K562 (cell line): ENCODE measurements around the gene STEAP3. TPM values are rescaled to one million over a fixed set of nuclear protein-coding genes. Genes with fewer than 3 reads are reported as not detected.

Source experiments
- ATAC-seq: fragments of 200-7000 bp; cut with Tn5 transposase; 3 replicates; pipeline ENCODE4 v1.9.1; 2020; ENCODE audit warnings: moderate library complexity
- BruUV-seq: library from RNA; stranded (reverse); fragments of 400-500 nt; replicated peaks from 2 replicates; lab custom pipeline; 2021; lab: Mats Ljungman, UMichigan
- CTCF ChIA-PET: fragments of 300-600 bp; formaldehyde crosslinking; extraction: SDS; loops from one replicate; lab custom pipeline; 2021; ENCODE audit warnings: low intra/inter-chr PET ratio; lab: Yijun Ruan, JAX
- POLR2A ChIA-PET: fragments of 300-600, 350-650 bp; sonication (Branson Sonifier 250); formaldehyde crosslinking; extraction: SDS; loops from one replicate; lab custom pipeline; 2021; ENCODE audit warnings: antibody characterized with exemption, inconsistent platforms; lab: Yijun Ruan, JAX
- DNase-seq, 4 experiments: peaks; one replicate each; pipeline versions ENCODE4 v3.0.0 to v3.0.0-alpha.2; 2011 to 2018; ENCODE audit warnings: low spot score in 3 of 4, mixed read lengths in 3 of 4; ENCODE audit errors: extremely low read depth in 1 of 4
- FAIRE-seq: peaks from 2 replicates; lab custom pipeline; 2011; peaks lifted over from hg19 to GRCh38; lab: Jason Lieb, UNC
- H2AFZ ChIP-seq: 2 replicates; pipeline ENCODE4 v1.6.0; 2011; ENCODE audit warnings: low read depth, low read length, control low read depth, inconsistent platforms
- H3K27ac ChIP-seq: fragments of 200-600 bp; 3 replicates; pipeline ENCODE4 v1.8.0; 2011; ENCODE audit warnings: low read depth, mild to moderate bottlenecking, control low read depth, inconsistent platforms, low read length, moderate library complexity, mixed read lengths; ENCODE audit errors: extremely low read depth
- H3K27me3 ChIP-seq, 2 experiments: fragments of 300-600 bp in 1 of 2; 2 replicates in 1 of 2; 3 replicates in 1 of 2; pipeline versions ENCODE4 v1.6.0 to v1.8.0; 2011; ENCODE audit warnings: inconsistent platforms in 2 of 2, low read length in 2 of 2, mild to moderate bottlenecking in 1 of 2, mixed read lengths in 1 of 2, moderate library complexity in 1 of 2; ENCODE audit not compliant: control insufficient read depth in 2 of 2, insufficient read depth in 2 of 2
- H3K36me3 ChIP-seq: fragments of 300-600 bp; 3 replicates; pipeline ENCODE4 v1.8.0; 2011; ENCODE audit warnings: mild to moderate bottlenecking, low read length, inconsistent platforms; ENCODE audit not compliant: control insufficient read depth, insufficient read depth
- H3K4me1 ChIP-seq, 2 experiments: fragments of 200-600 bp in 1 of 2; replicated peaks in 1 of 2; 2 replicates in 1 of 2; 3 replicates in 1 of 2; pipeline versions ENCODE4 v1.5.1 to v1.8.0; 2011; ENCODE audit warnings: inconsistent platforms in 2 of 2, low read length in 2 of 2, mild to moderate bottlenecking in 1 of 2, mixed read lengths in 1 of 2, moderate library complexity in 1 of 2; ENCODE audit not compliant: control insufficient read depth in 2 of 2, insufficient read depth in 2 of 2
- H3K4me2 ChIP-seq: 2 replicates; pipeline ENCODE4 v1.6.1; 2011; ENCODE audit warnings: low read length, control low read depth, inconsistent platforms, mixed read lengths; ENCODE audit not compliant: insufficient read depth
- H3K4me3 ChIP-seq: fragments of 200-600 bp; sonication (generic), shearing (Covaris generic); 2 replicates; pipeline ENCODE4 v1.5.1; 2016; ENCODE audit warnings: control low read depth, inconsistent platforms
- H3K79me2 ChIP-seq: fragments of 200-600 bp; 3 replicates; pipeline ENCODE4 v1.8.0; 2011; ENCODE audit warnings: low read length, inconsistent platforms; ENCODE audit not compliant: control insufficient read depth, insufficient read depth
- H3K9ac ChIP-seq, 2 experiments: 2 replicates each; pipeline versions ENCODE4 v1.6.0 to v1.6.1; 2011; ENCODE audit warnings: low read depth in 2 of 2, low read length in 2 of 2, control low read depth in 1 of 2, inconsistent platforms in 1 of 2, mild to moderate bottlenecking in 1 of 2, mixed read lengths in 1 of 2; ENCODE audit not compliant: insufficient read depth in 1 of 2
- H3K9me1 ChIP-seq: one replicate; pipeline ENCODE4 v1.6.0; 2011; ENCODE audit warnings: inconsistent platforms, mild to moderate bottlenecking, low read length, moderate library complexity; ENCODE audit not compliant: control insufficient read depth, insufficient read depth
- H3K9me3 ChIP-seq: replicated peaks from 2 replicates; pipeline ENCODE4 v1.5.1; 2011; ENCODE audit warnings: low read depth, low read length, inconsistent platforms; ENCODE audit not compliant: control insufficient read depth, insufficient read depth
- H4K20me1 ChIP-seq: replicated peaks from 2 replicates; pipeline ENCODE4 v1.6.1; 2011; ENCODE audit warnings: low read length, inconsistent platforms, mixed read lengths; ENCODE audit not compliant: control insufficient read depth, insufficient read depth
- HEY1 ChIP-seq: fragments of 250-450 bp; sonication (Bioruptor Pico); IDR thresholded peaks from 2 replicates; pipeline ENCODE4 v1.5.0; 2020; ENCODE audit warnings: mild to moderate bottlenecking, moderate library complexity, borderline replicate concordance
- ILF3 ChIP-seq: fragments of 450-650 bp; IDR thresholded peaks from 2 replicates; pipeline ENCODE4 v1.6.1; 2018; ENCODE audit warnings: antibody characterized with exemption, mild to moderate bottlenecking, moderate library complexity, borderline replicate concordance
- PPARD ChIP-seq: fragments of 250-450 bp; sonication (Bioruptor Pico); IDR thresholded peaks from 2 replicates; pipeline ENCODE4 v1.8.0; 2022; ENCODE audit warnings: inconsistent platforms, mild to moderate bottlenecking, moderate library complexity
- REST ChIP-seq, 2 experiments: fragments of 450-650 bp; formaldehyde crosslinking in 1 of 2; IDR thresholded peaks; 2 replicates each; pipeline versions ENCODE4 v1.4.0 to v1.6.1; 2014 to 2020; ENCODE audit warnings: mild to moderate bottlenecking in 2 of 2, borderline replicate concordance in 1 of 2, low read depth in 1 of 2
- TEAD2 ChIP-seq: fragments of 450-650 bp; IDR thresholded peaks from 2 replicates; pipeline ENCODE4 v1.6.1; 2016; ENCODE audit warnings: missing genetic modification characterization, control low read depth, missing compliant biosample characterization
- WGBS: fragments of 100-300 bp; shearing (Covaris generic); methylation state at CpG from one replicate; pipeline ENCODE4 v1.1.6; 2016; ENCODE audit warnings: low coverage, mixed read lengths; ENCODE audit not compliant: insufficient coverage; ENCODE audit errors: missing lambda C conversion rate; 5-methylcytosine and 5-hydroxymethylcytosine counted together
- in situ Hi-C: fragments of 300-500 bp; cut with MboI; formaldehyde crosslinking; loops from 4 replicates; pipeline ENCODE4 v1.15.0; 2018; ENCODE audit warnings: inconsistent platforms, mixed read lengths
- intact Hi-C: fragments of 100-400 bp; cut with micrococcal nuclease; formaldehyde crosslinking; loops from 2 replicates; pipeline ENCODE4 v1.14.2; 2022
- polyA plus RNA-seq, 8 experiments: library from polyadenylated mRNA; depleted of rRNA in 4 of 8; stranded (reverse) in 5 of 8; unstranded in 3 of 8; fragments of >200 nt; fragmentation: Nextera tagmentation in 2 of 8; fragmentation: Illumina TruSeq in 1 of 8; extraction: Ambion mirVana in 2 of 8; extraction: Trizol in 1 of 8; gene quantifications; 2 replicates each; pipeline versions ENCODE4 v1.2.1 to v1.2.3, GENCODE V29; 2011 to 2014; ENCODE audit warnings: inconsistent platforms in 1 of 8, missing spikeins in 1 of 8
- total RNA-seq, 7 experiments: library from RNA; depleted of rRNA in 6 of 7; stranded (reverse); fragments of >200 nt in 6 of 7; fragmentation: Illumina TruSeq in 2 of 7; extraction: Trizol in 2 of 7; gene quantifications; 2 replicates each; pipeline versions ENCODE4 v1.2.1 to v1.2.3, GENCODE V29; 2011 to 2021; ENCODE audit warnings: low replicate concordance in 1 of 7
- TF ChIP-seq, protein P1 (sequence below): IDR thresholded peaks from 2 replicates; pipeline ENCODE4 v1.6.1; 2011; ENCODE audit warnings: borderline replicate concordance, low read depth, mild to moderate bottlenecking, moderate library complexity, low read length; ENCODE audit not compliant: insufficient read depth, poor library complexity, severe bottlenecking
- TF ChIP-seq, protein P2 (sequence below): IDR thresholded peaks from 2 replicates; pipeline ENCODE4 v1.6.1; 2016; ENCODE audit warnings: missing genetic modification characterization, missing compliant biosample characterization

STEAP3 gene
- total and polyA plus RNA-seq, 9 of the 15 experiments (the other 6 are each of a cell fraction or from before 2014, with no cell fraction given): 1.8 to 31.6 (median 9.0) TPM

DNA sequence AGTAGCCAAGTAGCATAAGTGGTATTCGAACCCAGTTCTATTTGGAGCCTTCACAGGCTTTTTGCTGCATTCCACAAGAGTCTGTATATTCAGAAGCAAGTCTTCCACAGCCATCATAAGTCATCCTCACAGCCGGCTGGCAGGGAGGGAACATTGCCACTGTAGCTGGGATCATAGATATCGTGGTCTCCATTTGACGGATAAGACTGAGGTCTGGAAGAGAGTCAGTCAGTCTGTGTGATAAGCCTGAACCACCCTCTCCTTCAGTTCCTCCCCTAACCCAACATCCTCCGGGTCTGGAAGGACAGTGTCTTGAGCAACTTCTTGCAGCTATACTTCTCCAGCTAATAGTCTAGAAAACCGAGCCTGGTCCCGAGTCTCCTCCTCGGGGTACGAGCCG, 48.1 kb upstream of the STEAP3 start (continued):
- TF ChIP-seq, protein P1, sequence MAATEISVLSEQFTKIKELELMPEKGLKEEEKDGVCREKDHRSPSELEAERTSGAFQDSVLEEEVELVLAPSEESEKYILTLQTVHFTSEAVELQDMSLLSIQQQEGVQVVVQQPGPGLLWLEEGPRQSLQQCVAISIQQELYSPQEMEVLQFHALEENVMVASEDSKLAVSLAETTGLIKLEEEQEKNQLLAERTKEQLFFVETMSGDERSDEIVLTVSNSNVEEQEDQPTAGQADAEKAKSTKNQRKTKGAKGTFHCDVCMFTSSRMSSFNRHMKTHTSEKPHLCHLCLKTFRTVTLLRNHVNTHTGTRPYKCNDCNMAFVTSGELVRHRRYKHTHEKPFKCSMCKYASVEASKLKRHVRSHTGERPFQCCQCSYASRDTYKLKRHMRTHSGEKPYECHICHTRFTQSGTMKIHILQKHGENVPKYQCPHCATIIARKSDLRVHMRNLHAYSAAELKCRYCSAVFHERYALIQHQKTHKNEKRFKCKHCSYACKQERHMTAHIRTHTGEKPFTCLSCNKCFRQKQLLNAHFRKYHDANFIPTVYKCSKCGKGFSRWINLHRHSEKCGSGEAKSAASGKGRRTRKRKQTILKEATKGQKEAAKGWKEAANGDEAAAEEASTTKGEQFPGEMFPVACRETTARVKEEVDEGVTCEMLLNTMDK: no peak
- TF ChIP-seq HEY1 (CRISPR knock-in tag): no peak
- no peak for TF ChIP-seq TEAD2

GRCh38 chr2:119177171-119177837, 46.3 kb upstream of the STEAP3 start:
- intact Hi-C loops: no loop called here
- Histone ChIP-seq H3K4me1 (peaks cover 7 to 17% of the 10 kb centered on the region in 2 experiments; a peak in 4 of 5 replicates), H3K4me3 (no peak overlapping the region), H3K9me1 (no peaks in the 10 kb centered on the region), H3K27me3 (peaks cover 0 to 17% of the 10 kb centered on the region in 2 experiments; a peak in 3 of 5 replicates), H3K9me3 (no peaks in the 10 kb centered on the region), H3K4me2 (no peak overlapping the region), H3K27ac (no peak overlapping the region), H2AFZ (no peak overlapping the region), H3K79me2 (no peaks in the 10 kb centered on the region), H4K20me1 (0 out of 2 replicates have a peak, but pooled peaks cover 6% of the 10 kb centered on the region), H3K9ac (no peak overlapping the region), H3K36me3 (no peaks in the 10 kb centered on the region)
- POLR2A ChIA-PET: no interaction called here
- 14% methylated on average over 12 of the region's 12 CpGs for WGBS
- CTCF ChIA-PET: no interaction called here
- no peak for FAIRE-seq
- no TSS peak for BruUV-seq
- no peak for ATAC-seq
- no peak for DNase-seq
- in situ Hi-C loops: no loop called here
- TF ChIP-seq, protein P2, sequence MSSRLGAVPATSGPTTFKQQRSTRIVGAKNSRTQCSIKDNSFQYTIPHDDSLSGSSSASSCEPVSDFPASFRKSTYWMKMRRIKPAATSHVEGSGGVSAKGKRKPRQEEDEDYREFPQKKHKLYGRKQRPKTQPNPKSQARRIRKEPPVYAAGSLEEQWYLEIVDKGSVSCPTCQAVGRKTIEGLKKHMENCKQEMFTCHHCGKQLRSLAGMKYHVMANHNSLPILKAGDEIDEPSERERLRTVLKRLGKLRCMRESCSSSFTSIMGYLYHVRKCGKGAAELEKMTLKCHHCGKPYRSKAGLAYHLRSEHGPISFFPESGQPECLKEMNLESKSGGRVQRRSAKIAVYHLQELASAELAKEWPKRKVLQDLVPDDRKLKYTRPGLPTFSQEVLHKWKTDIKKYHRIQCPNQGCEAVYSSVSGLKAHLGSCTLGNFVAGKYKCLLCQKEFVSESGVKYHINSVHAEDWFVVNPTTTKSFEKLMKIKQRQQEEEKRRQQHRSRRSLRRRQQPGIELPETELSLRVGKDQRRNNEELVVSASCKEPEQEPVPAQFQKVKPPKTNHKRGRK (tag): no peak
- TF ChIP-seq PPARD (CRISPR knock-in tag) (no peak), ILF3 (no peak), REST (IDR thresholded peaks at IDR 0.05; ENCODE audit: borderline replicate concordance) (no peak), REST (CRISPR knock-in tag; IDR thresholded peaks at IDR 0.05; ENCODE audit: low read depth) (no peak)
